MM.1S (cell line): ENCODE data around the gene ZNF574.

Experiments
- DNase-seq: peaks from one replicate; pipeline ENCODE4 v3.0.0-alpha.2; 2015
- H2AFZ ChIP-seq: fragments of 300-600 bp; sonication (generic); 2 replicates; pipeline ENCODE4 v1.6.0; 2016; ENCODE audit warnings: antibody characterized with exemption, low read length
- H3F3A ChIP-seq: fragments of 300-600 bp; sonication (generic); 2 replicates; pipeline ENCODE4 v1.6.1; 2016; ENCODE audit warnings: mild to moderate bottlenecking, antibody characterized with exemption, low read length, moderate library complexity, mixed read lengths; ENCODE audit not compliant: insufficient read depth
- H3K27ac ChIP-seq: fragments of 300-600 bp; sonication (generic); 2 replicates; pipeline ENCODE4 v1.5.1; 2016; ENCODE audit warnings: mild to moderate bottlenecking, low read length
- H3K27me3 ChIP-seq: fragments of 300-600 bp; sonication (generic); replicated peaks from 2 replicates; pipeline ENCODE4 v1.6.0; 2016; ENCODE audit warnings: low read length; ENCODE audit not compliant: insufficient read depth
- H3K36me3 ChIP-seq: fragments of 300-600 bp; sonication (generic); replicated peaks from 2 replicates; pipeline ENCODE4 v1.6.1; 2016; ENCODE audit warnings: mild to moderate bottlenecking, low read length, mixed read lengths; ENCODE audit not compliant: insufficient read depth
- H3K4me1 ChIP-seq: fragments of 300-600 bp; sonication (generic); 2 replicates; pipeline ENCODE4 v1.6.1; 2016; ENCODE audit warnings: low read length, mixed read lengths
- H3K4me2 ChIP-seq: fragments of 300-600 bp; sonication (generic); 2 replicates; pipeline ENCODE4 v1.6.0; 2016; ENCODE audit warnings: low read depth, low read length
- H3K4me3 ChIP-seq: fragments of 300-600 bp; sonication (generic); 2 replicates; pipeline ENCODE4 v1.5.1; 2016; ENCODE audit warnings: low read length, mixed read lengths
- H3K79me2 ChIP-seq: fragments of 300-600 bp; sonication (generic); 2 replicates; pipeline ENCODE4 v1.6.1; 2016; ENCODE audit warnings: mixed run types, low read length, mixed read lengths
- H3K9ac ChIP-seq: fragments of 300-600 bp; sonication (generic); 2 replicates; pipeline ENCODE4 v1.6.1; 2016; ENCODE audit warnings: low read length, mixed read lengths
- H3K9me2 ChIP-seq: fragments of 300-600 bp; sonication (generic); replicated peaks from 2 replicates; pipeline ENCODE4 v1.6.1; 2016; ENCODE audit warnings: mild to moderate bottlenecking, low read length, mixed read lengths; ENCODE audit not compliant: insufficient read depth
- H3K9me3 ChIP-seq: fragments of 300-600 bp; sonication (generic); replicated peaks from 2 replicates; pipeline ENCODE4 v1.6.1; 2016; ENCODE audit warnings: mild to moderate bottlenecking, low read length, mixed read lengths; ENCODE audit not compliant: insufficient read depth
- H4K20me1 ChIP-seq: fragments of 300-600 bp; sonication (generic); 2 replicates; pipeline ENCODE4 v1.6.1; 2016; ENCODE audit warnings: mild to moderate bottlenecking, low read length, moderate library complexity, mixed read lengths; ENCODE audit not compliant: insufficient read depth
- EZH2 ChIP-seq: fragments of 300-600 bp; sonication (generic); optimal IDR thresholded peaks from 2 replicates; pipeline ENCODE3; 2017; ENCODE audit warnings: low read depth, mild to moderate bottlenecking, antibody characterized with exemption, low read length, mixed read lengths
- EZH2phosphoT487 ChIP-seq: fragments of 300-600 bp; sonication (generic); IDR thresholded peaks from 2 replicates; pipeline ENCODE4 v1.6.1; 2018; ENCODE audit warnings: antibody characterized with exemption, low read length
- TF ChIP-seq, protein P1 (sequence below): fragments of 300-600 bp; sonication (generic); IDR thresholded peaks from 2 replicates; pipeline ENCODE4 v1.5.1; 2016; ENCODE audit warnings: antibody characterized with exemption, low read length, mixed read lengths

The ZNF574 gene

DNA sequence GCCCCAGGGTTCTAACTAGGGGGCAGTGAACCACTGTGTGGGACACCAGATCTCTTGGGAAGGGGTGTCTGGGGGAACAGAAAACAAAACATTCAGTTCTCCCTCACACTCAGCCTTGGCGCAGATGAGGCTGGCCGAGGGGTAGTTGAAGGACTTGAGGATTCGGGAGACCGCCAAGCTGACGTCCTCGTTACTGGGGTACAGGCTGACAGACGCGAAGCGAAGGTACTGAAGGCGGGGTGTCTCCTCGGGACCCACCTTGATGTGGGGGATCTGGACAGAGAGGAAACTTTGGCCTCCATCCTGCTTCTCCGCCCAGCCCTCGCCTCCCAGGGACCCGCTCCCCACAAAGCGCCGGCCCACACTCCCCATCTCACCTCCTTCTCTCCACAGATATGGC, 13.6 kb upstream of the ZNF574 start:
- H3K9me2 ChIP-seq, result no peaks in the 10 kb centered on the region
- TF ChIP-seq, protein P1, sequence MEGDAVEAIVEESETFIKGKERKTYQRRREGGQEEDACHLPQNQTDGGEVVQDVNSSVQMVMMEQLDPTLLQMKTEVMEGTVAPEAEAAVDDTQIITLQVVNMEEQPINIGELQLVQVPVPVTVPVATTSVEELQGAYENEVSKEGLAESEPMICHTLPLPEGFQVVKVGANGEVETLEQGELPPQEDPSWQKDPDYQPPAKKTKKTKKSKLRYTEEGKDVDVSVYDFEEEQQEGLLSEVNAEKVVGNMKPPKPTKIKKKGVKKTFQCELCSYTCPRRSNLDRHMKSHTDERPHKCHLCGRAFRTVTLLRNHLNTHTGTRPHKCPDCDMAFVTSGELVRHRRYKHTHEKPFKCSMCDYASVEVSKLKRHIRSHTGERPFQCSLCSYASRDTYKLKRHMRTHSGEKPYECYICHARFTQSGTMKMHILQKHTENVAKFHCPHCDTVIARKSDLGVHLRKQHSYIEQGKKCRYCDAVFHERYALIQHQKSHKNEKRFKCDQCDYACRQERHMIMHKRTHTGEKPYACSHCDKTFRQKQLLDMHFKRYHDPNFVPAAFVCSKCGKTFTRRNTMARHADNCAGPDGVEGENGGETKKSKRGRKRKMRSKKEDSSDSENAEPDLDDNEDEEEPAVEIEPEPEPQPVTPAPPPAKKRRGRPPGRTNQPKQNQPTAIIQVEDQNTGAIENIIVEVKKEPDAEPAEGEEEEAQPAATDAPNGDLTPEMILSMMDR, result no peak
- TF ChIP-seq EZH2phosphoT487 (no peak), EZH2 (no peak)
- no peak overlapping the region for H3K9ac ChIP-seq
- no peak overlapping the region for H3K27ac ChIP-seq
- DNase-seq, result no peak
- no peak overlapping the region for H3K4me3 ChIP-seq
- no peak overlapping the region for H3K4me2 ChIP-seq
- H3K79me2 ChIP-seq, result no peaks in the 10 kb centered on the region
- no peaks in the 10 kb centered on the region for H3K36me3 ChIP-seq
- no peaks in the 10 kb centered on the region for H3K9me3 ChIP-seq
- no peak overlapping the region for H2AFZ ChIP-seq
- no peaks in the 10 kb centered on the region for H3K4me1 ChIP-seq
- peaks cover 33% of the 10 kb centered on the region for H3K27me3 ChIP-seq
- H3F3A ChIP-seq, result no peaks in the 10 kb centered on the region
- H4K20me1 ChIP-seq, result no peaks in the 10 kb centered on the region

DNA sequence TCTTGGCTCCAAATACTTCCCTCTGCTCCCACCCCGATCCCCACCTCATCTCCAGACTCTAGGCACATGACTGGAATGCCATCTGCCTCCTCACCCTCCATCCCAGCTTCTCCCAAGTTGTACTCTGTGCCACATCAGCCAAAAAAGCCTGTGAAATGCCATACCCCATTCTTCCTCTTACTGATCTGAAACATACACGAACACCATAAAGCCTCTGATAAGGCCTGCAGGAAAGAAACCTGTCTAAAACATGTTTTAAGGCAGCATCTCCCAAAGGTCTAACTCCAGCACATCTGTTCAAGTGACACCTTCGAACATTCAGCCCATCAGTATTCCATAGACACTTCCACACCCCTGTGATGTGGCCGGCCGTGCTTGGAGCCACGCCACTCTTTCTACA, 11.5 kb upstream of the ZNF574 start:
- Histone ChIP-seq H3K4me3 (no peak overlapping the region), H3F3A (no peaks in the 10 kb centered on the region), H4K20me1 (no peaks in the 10 kb centered on the region), H3K27ac (no peak overlapping the region), H3K27me3 (peaks cover 48% of the 10 kb centered on the region), H3K9ac (no peak overlapping the region), H3K9me2 (no peaks in the 10 kb centered on the region), H3K9me3 (no peaks in the 10 kb centered on the region), H2AFZ (no peak overlapping the region), H3K79me2 (no peaks in the 10 kb centered on the region), H3K36me3 (no peaks in the 10 kb centered on the region), H3K4me2 (no peak overlapping the region), H3K4me1 (no peaks in the 10 kb centered on the region)
- TF ChIP-seq EZH2phosphoT487 (no peak), EZH2 (no peak)
- TF ChIP-seq, protein P1, result no peak
- no peak for DNase-seq

DNA sequence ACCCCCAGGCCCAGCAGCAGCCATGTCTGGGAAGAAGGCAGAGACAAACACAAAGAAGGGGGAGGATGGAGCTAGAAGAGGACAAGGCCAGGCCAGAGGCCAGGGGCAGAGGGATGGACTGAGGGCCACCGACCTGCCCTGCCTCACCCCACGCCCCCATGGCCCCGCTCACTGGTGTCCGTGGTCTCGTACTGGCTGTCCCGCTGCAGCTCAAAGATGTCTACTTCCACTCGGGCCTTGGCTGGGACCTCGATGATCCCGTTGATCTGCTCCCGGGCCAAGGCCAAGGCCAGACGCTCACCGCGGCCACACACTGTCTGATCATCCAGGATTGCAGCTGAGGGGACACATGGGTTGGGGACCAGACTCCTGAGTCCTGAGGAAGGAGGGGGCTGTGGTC, 10.9 kb upstream of the ZNF574 start:
- Histone ChIP-seq H3K36me3 (no peaks in the 10 kb centered on the region), H3K27ac (no peak overlapping the region), H3K4me2 (no peak overlapping the region)

More for the DNA sequence above, 10.9 kb upstream of the ZNF574 start:
- peaks cover 54% of the 10 kb centered on the region for H3K27me3 ChIP-seq
- TF ChIP-seq EZH2phosphoT487, result no peak
- no peak for TF ChIP-seq EZH2
- TF ChIP-seq, protein P1, result no peak
- H2AFZ ChIP-seq, result no peak overlapping the region
- no peak for DNase-seq
- H3K9ac ChIP-seq, result no peak overlapping the region
- no peaks in the 10 kb centered on the region for H3K9me3 ChIP-seq
- H3K4me1 ChIP-seq, result no peaks in the 10 kb centered on the region
- no peaks in the 10 kb centered on the region for H3K9me2 ChIP-seq
- no peak overlapping the region for H3K4me3 ChIP-seq
- no peaks in the 10 kb centered on the region for H4K20me1 ChIP-seq
- H3F3A ChIP-seq, result no peaks in the 10 kb centered on the region
- no peaks in the 10 kb centered on the region for H3K79me2 ChIP-seq
